Activated CD4-positive, alpha-beta T cell treated with anti-CD3 and anti-CD28 coated beads for 1 hour (primary cell): ENCODE data around the gene MGA.
A peak's percentile ranks its signal among the peaks of the same experiment; 100 is the strongest.
"Not testable (repeated sequence)": the region's sequence is repeated elsewhere in the genome, so short reads cannot be mapped to it uniquely, and the experiment has no call there.

ENCODE experiments used
- DNase-seq: peaks from one replicate; pipeline ENCODE4 v3.0.0-alpha.2; 2020

The MGA gene

GRCh38 chr15:41727143-41727542, 66.9 kb downstream of the MGA start:
- no peak for DNase-seq

- DNase-seq: not testable (repeated sequence)
Observed at GRCh38 chr15:41728061-41728460, 67.9 kb downstream of the MGA start.

GRCh38 chr15:41730543-41730942, 70.3 kb downstream of the MGA start:
- no peak for DNase-seq

- no peak for DNase-seq
Observed at GRCh38 chr15:41732483-41732882, 72.3 kb downstream of the MGA start.

- DNase-seq: no peak
Observed at GRCh38 chr15:41734079-41734478, 73.9 kb downstream of the MGA start.

- no peak for DNase-seq
Observed at GRCh38 chr15:41735046-41735445, 74.8 kb downstream of the MGA start.

GRCh38 chr15:41735492-41735891, 75.3 kb downstream of the MGA start:
- not testable (repeated sequence) for DNase-seq

- DNase-seq: no peak
Observed at GRCh38 chr15:41746802-41747201, 86.6 kb downstream of the MGA start.

- no peak for DNase-seq
Observed at GRCh38 chr15:41756198-41756597, 96.0 kb downstream of the MGA start.

- peak; percentile 36 for DNase-seq
Observed at GRCh38 chr15:41772720-41773331, 112.6 kb downstream of the MGA start.

GRCh38 chr15:41773332-41773728, 113.1 kb downstream of the MGA start:
- DNase-seq: no peak

GRCh38 chr15:41773729-41774061, 113.5 kb downstream of the MGA start:
- DNase-seq: no peak

GRCh38 chr15:41774062-41774881, 114.1 kb downstream of the MGA start, which contains the start of gene MAPKBP1:
TSS of gene MAPKBP1 (plus strand) at chr15:41774484. CDS start at chr15:41775276, 792 bp downstream.
- DNase-seq: peak; percentile 94

GRCh38 chr15:41774882-41775417, 114.7 kb downstream of the MGA start:
- no peak for DNase-seq

- no peak for DNase-seq
Observed at GRCh38 chr15:41775651-41776050, 115.4 kb downstream of the MGA start.

- no peak for DNase-seq
Observed at GRCh38 chr15:41777421-41777973, 117.3 kb downstream of the MGA start.

- DNase-seq: no peak
Observed at GRCh38 chr15:41778521-41778920, 118.3 kb downstream of the MGA start.

- no peak for DNase-seq
Observed at GRCh38 chr15:41779662-41780157, 119.5 kb downstream of the MGA start.

- no peak for DNase-seq
Observed at GRCh38 chr15:41780266-41780665, 120.1 kb downstream of the MGA start.

- no peak for DNase-seq
Observed at GRCh38 chr15:41780727-41781126, 120.5 kb downstream of the MGA start.

GRCh38 chr15:41782371-41783282, 122.4 kb downstream of the MGA start:
- no peak for DNase-seq

- no peak for DNase-seq
Observed at GRCh38 chr15:41783296-41783695, 123.1 kb downstream of the MGA start.

GRCh38 chr15:41788262-41788661, 128.1 kb downstream of the MGA start:
- no peak for DNase-seq
